Osteoblast (primary cell): Measurements from ENCODE around the gene OVCH1. TPM values are rescaled to one million over a fixed set of nuclear protein-coding genes. Genes with fewer than 3 reads are reported as not detected.
"Not testable (repeated sequence)": the region's sequence is repeated elsewhere in the genome, so short reads cannot be mapped to it uniquely, and the experiment has no call there.

Experiments
- DNase-seq: peaks from one replicate; pipeline ENCODE4 v3.0.0; 2011; ENCODE audit warnings: low spot score, mixed read lengths; ENCODE audit not compliant: insufficient read length; ENCODE audit errors: missing footprints
- H2AFZ ChIP-seq: 2 replicates; pipeline ENCODE4 v1.6.0; 2011; ENCODE audit warnings: mild to moderate bottlenecking, low read length
- H3K27ac ChIP-seq: 2 replicates; pipeline ENCODE4 v1.5.1; 2011; ENCODE audit warnings: mild to moderate bottlenecking, low read depth, low read length, moderate library complexity
- H3K27me3 ChIP-seq: 2 replicates; pipeline ENCODE4 v1.6.0; 2012; ENCODE audit warnings: mild to moderate bottlenecking, control low read depth, inconsistent platforms, low read length, moderate library complexity; ENCODE audit not compliant: insufficient read depth
- H3K36me3 ChIP-seq: 2 replicates; pipeline ENCODE4 v1.5.1; 2011; ENCODE audit warnings: mild to moderate bottlenecking, low read length, control low read depth, moderate library complexity; ENCODE audit not compliant: insufficient read depth
- H3K4me1 ChIP-seq: 2 replicates; pipeline ENCODE4 v1.5.1; 2011; ENCODE audit warnings: mild to moderate bottlenecking, low read length, control low read depth, moderate library complexity; ENCODE audit not compliant: insufficient read depth
- H3K4me2 ChIP-seq: 2 replicates; pipeline ENCODE4 v1.6.0; 2011; ENCODE audit warnings: mild to moderate bottlenecking, low read length; ENCODE audit not compliant: insufficient read depth
- H3K4me3 ChIP-seq: fragments of 200-600 bp; sonication (generic); 3 replicates; pipeline ENCODE4 v1.5.1; 2012; ENCODE audit warnings: mild to moderate bottlenecking, low read length, inconsistent platforms; ENCODE audit not compliant: insufficient read depth
- H3K79me2 ChIP-seq: 2 replicates; pipeline ENCODE4 v1.6.0; 2012; ENCODE audit warnings: mild to moderate bottlenecking, low read length, control low read depth, inconsistent platforms; ENCODE audit not compliant: insufficient read depth
- H3K9me3 ChIP-seq: 2 replicates; pipeline ENCODE4 v1.5.1; 2011; ENCODE audit warnings: low read depth, low read length, control low read depth
- H4K20me1 ChIP-seq: 2 replicates; pipeline ENCODE4 v1.6.0; 2012; ENCODE audit warnings: mild to moderate bottlenecking, low read length, control low read depth; ENCODE audit not compliant: insufficient read depth
- total RNA-seq: library from RNA; depleted of rRNA; stranded (reverse); fragments of >200 nt; gene quantifications from 2 replicates; pipeline ENCODE4 v1.2.3, GENCODE V29; 2012
- TF ChIP-seq, protein P1 (sequence below): IDR thresholded peaks from 2 replicates; pipeline ENCODE4 v1.5.1; 2011; ENCODE audit warnings: mild to moderate bottlenecking, low read depth, low read length, moderate library complexity; ENCODE audit errors: extremely low read depth

OVCH1 gene
- total RNA-seq, 1 donor, result under 0.01 TPM

DNA sequence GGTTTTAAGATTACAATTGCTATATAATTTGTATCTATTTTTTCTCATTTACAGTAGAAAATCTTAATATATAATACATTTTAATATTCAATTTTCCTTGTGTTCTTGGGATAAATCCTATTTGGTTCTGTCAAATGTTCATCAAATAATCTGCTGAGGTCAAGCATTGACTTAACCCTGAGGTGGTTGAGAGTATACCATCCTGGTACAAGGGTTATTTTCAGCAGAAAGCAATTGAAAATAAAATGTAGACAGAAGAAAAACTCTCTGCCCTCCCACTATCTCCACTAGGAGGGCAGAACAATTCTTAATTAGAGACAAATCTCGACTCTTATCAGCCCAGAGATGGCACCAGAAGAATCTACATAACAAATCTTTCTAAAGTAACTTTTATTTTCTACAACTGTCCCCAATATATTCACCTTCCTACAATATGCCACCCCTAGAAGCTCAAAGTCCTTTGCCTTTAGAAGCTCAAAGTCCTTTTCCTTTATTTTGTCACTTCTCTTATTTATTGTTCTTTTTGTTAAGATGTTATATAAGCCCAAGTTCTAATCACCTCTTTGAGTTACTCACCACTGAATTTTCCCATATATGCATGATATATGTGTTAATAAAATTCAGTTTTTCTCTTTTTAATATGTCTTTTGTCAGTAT, 58.6 kb downstream of the OVCH1 start:
- H3K79me2 ChIP-seq, result no peaks in the 10 kb centered on the region
- TF ChIP-seq, protein P1, sequence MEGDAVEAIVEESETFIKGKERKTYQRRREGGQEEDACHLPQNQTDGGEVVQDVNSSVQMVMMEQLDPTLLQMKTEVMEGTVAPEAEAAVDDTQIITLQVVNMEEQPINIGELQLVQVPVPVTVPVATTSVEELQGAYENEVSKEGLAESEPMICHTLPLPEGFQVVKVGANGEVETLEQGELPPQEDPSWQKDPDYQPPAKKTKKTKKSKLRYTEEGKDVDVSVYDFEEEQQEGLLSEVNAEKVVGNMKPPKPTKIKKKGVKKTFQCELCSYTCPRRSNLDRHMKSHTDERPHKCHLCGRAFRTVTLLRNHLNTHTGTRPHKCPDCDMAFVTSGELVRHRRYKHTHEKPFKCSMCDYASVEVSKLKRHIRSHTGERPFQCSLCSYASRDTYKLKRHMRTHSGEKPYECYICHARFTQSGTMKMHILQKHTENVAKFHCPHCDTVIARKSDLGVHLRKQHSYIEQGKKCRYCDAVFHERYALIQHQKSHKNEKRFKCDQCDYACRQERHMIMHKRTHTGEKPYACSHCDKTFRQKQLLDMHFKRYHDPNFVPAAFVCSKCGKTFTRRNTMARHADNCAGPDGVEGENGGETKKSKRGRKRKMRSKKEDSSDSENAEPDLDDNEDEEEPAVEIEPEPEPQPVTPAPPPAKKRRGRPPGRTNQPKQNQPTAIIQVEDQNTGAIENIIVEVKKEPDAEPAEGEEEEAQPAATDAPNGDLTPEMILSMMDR, result no peak
- H3K4me1 ChIP-seq, result no peaks in the 10 kb centered on the region
- no peaks in the 10 kb centered on the region for H3K27me3 ChIP-seq
- H2AFZ ChIP-seq, result no peak overlapping the region
- H4K20me1 ChIP-seq, result no peaks in the 10 kb centered on the region
- no peak overlapping the region for H3K4me2 ChIP-seq
- no peaks in the 10 kb centered on the region for H3K36me3 ChIP-seq
- H3K4me3 ChIP-seq, result no peak overlapping the region
- no peaks in the 10 kb centered on the region for H3K9me3 ChIP-seq
- no peak overlapping the region for H3K27ac ChIP-seq
- DNase-seq, result no peak

DNA sequence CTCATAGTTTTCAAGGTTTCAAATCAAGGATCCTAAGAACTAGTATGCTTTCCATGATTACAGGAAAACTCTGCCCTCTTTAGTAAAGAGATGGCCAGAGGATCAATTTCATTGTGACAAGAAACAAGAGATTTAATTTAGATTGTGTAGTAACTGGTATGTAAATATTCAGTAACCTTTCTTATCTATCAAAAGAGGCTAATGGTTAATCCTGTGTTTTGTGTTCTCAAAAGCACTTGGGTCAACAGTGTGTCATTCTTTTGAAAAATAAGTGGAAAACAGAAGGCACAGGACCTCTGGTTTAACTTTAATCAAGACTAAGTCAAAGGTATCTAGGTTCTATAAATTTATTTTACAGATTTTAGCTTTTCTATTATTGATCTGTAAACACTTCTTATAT, 59.9 kb downstream of the OVCH1 start:
- no peak for DNase-seq
- Histone ChIP-seq H2AFZ (no peak overlapping the region), H3K27ac (no peak overlapping the region), H3K36me3 (no peaks in the 10 kb centered on the region), H3K27me3 (no peaks in the 10 kb centered on the region), H3K4me3 (no peak overlapping the region), H3K9me3 (no peaks in the 10 kb centered on the region), H4K20me1 (no peaks in the 10 kb centered on the region), H3K79me2 (no peaks in the 10 kb centered on the region), H3K4me2 (no peak overlapping the region), H3K4me1 (no peaks in the 10 kb centered on the region)
- TF ChIP-seq, protein P1, result no peak

DNA sequence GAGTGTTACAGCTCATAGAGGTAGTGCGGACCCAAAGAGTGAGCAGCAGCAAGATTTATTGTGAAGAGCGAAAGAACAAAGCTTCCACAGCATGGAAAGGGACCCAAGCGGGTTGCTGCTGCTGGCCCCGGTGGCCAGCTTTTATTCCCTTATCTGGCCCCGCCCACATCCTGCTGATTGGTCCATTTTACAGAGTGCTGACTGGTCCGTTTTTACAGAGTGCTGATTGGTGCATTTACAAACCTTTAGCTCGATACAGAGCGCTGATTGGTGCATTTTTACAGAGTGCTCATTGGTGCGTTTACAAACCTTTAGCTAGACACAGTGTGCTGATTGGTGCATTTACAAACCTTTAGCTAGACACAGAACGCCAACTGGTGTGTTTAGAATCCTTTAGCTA, 60.7 kb downstream of the OVCH1 start:
- not testable (repeated sequence) for H3K4me2 ChIP-seq, H2AFZ ChIP-seq, H4K20me1 ChIP-seq, H3K36me3 ChIP-seq, H3K4me1 ChIP-seq, DNase-seq, H3K27ac ChIP-seq, H3K79me2 ChIP-seq, H3K27me3 ChIP-seq, H3K4me3 ChIP-seq, H3K9me3 ChIP-seq

DNA sequence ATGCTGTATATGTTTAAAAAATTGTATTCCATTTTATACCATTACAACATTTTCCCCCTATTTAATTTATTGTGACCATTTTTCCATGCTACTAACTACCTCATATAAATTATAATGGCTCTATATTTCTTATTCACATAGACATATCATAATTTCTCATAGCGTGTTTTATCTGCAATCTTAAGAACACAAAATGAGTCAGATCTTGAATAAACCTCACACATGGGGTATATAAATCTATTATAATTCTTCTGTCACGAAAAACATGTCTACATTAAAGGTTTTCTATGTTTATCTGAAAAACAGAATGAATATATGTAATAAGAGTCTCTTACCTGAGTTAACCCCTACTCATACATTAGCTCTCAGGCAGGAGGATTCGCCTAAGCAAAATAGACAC, 66.0 kb downstream of the OVCH1 start:
- Histone ChIP-seq H3K4me2 (no peak overlapping the region), H3K27ac (no peak overlapping the region), H3K27me3 (no peaks in the 10 kb centered on the region), H3K36me3 (no peaks in the 10 kb centered on the region), H3K4me3 (no peak overlapping the region), H3K9me3 (no peaks in the 10 kb centered on the region), H3K4me1 (no peaks in the 10 kb centered on the region), H4K20me1 (no peaks in the 10 kb centered on the region), H3K79me2 (no peaks in the 10 kb centered on the region), H2AFZ (no peak overlapping the region)
- TF ChIP-seq, protein P1, result no peak
- no peak for DNase-seq
